Tibial nerve (tissue), 4 donors: ENCODE results near the gene HS2ST1.

Source experiments
- EP300 ChIP-seq, 2 donors: sonication (generic); formaldehyde crosslinking; IDR thresholded peaks; one replicate each; pipeline ENCODE4 v1.6.1; 2017; ENCODE audit warnings: antibody characterized with exemption in 2 of 2, mild to moderate bottlenecking in 1 of 2
- POLR2A ChIP-seq, 2 donors: fragments of 450-650 bp; IDR thresholded peaks; one replicate each; pipeline ENCODE4 v1.6.1; 2017; ENCODE audit warnings: antibody characterized with exemption in 2 of 2, mild to moderate bottlenecking in 2 of 2, moderate library complexity in 2 of 2
- TF ChIP-seq, protein P1 (sequence below), 5 experiments: fragments of 200-600 bp in 3 of 5; fragments of 450-650 bp in 2 of 5; sonication (generic) in 3 of 5; IDR thresholded peaks; one replicate each; pipeline ENCODE4 v1.5.1; 2016 to 2019; ENCODE audit warnings: antibody characterized with exemption in 5 of 5, mild to moderate bottlenecking in 3 of 5, moderate library complexity in 2 of 5

DNA sequence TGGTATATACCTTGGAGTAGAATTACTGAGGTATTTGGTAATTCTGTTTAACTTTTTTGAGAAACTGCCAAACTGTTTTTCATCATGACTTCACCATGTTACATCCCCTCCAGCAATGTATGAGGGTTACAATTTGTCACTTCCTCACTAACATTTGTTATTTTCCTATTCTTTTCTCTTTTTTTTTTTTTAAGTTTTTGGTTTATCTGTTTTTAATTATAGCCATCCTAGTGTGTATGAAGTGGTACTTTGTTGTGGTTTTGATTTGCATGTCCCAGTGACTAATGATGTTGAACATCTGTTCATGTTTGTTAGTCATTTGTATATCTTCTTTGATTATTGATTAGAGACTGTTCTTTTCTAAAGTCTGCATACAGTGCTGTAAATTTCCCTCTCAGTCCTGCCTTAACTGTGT is 147.3 kb downstream of the HS2ST1 start:
- no peak for TF ChIP-seq EP300 (IDR thresholded peaks at IDR 0.05)
- TF ChIP-seq, protein P1, sequence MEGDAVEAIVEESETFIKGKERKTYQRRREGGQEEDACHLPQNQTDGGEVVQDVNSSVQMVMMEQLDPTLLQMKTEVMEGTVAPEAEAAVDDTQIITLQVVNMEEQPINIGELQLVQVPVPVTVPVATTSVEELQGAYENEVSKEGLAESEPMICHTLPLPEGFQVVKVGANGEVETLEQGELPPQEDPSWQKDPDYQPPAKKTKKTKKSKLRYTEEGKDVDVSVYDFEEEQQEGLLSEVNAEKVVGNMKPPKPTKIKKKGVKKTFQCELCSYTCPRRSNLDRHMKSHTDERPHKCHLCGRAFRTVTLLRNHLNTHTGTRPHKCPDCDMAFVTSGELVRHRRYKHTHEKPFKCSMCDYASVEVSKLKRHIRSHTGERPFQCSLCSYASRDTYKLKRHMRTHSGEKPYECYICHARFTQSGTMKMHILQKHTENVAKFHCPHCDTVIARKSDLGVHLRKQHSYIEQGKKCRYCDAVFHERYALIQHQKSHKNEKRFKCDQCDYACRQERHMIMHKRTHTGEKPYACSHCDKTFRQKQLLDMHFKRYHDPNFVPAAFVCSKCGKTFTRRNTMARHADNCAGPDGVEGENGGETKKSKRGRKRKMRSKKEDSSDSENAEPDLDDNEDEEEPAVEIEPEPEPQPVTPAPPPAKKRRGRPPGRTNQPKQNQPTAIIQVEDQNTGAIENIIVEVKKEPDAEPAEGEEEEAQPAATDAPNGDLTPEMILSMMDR (IDR thresholded peaks at IDR 0.05): no peak
- TF ChIP-seq POLR2A (IDR thresholded peaks at IDR 0.05): no peak
